HepG2 (cell line): ENCODE data around the gene TOP1. TPM values are rescaled to one million over a fixed set of nuclear protein-coding genes. Genes with fewer than 3 reads are reported as not detected.
A peak's percentile ranks its signal among the peaks of the same experiment; 100 is the strongest.

ENCODE experiments used
- CHCHD3 ChIP-seq: sonication (generic); formaldehyde crosslinking; IDR thresholded peaks from 2 replicates; pipeline ENCODE4 v1.8.0; 2022; ENCODE audit warnings: mild to moderate bottlenecking, missing genetic modification reagents, moderate library complexity
- FOSL2 ChIP-seq: sonication (generic); formaldehyde crosslinking; IDR thresholded peaks from 2 replicates; pipeline ENCODE4 v1.4.0; 2020; ENCODE audit warnings: missing genetic modification reagents
- FOXK2 ChIP-seq: fragments of 450-650 bp; IDR thresholded peaks from 2 replicates; pipeline ENCODE4 v1.6.1; 2016
- KDM5A ChIP-seq: fragments of 200-600 bp; sonication (generic); IDR thresholded peaks from 2 replicates; pipeline ENCODE4 v1.7.0; 2018; ENCODE audit warnings: antibody characterized with exemption, mild to moderate bottlenecking, low read length, borderline replicate concordance
- KLF9 ChIP-seq: IDR thresholded peaks from 2 replicates; pipeline ENCODE4 v1.6.1; 2016; ENCODE audit warnings: low read depth
- NFKB2 ChIP-seq: sonication (generic); formaldehyde crosslinking; IDR thresholded peaks from 2 replicates; pipeline ENCODE4 v1.4.0; 2020; ENCODE audit warnings: missing genetic modification reagents, borderline replicate concordance
- PRPF4 ChIP-seq: fragments of 200-400 bp; formaldehyde crosslinking; IDR thresholded peaks from 2 replicates; pipeline ENCODE4 v1.6.1; 2016; ENCODE audit warnings: low read length, low read depth; ENCODE audit not compliant: poor library complexity, severe bottlenecking
- RFX5 ChIP-seq: IDR thresholded peaks from 2 replicates; pipeline ENCODE4 v1.6.1; 2011; ENCODE audit warnings: low read depth, low read length, improper control_type of control experiment
- SMC3 ChIP-seq: IDR thresholded peaks from 2 replicates; pipeline ENCODE4 v1.6.1; 2011; ENCODE audit warnings: low read length, improper control_type of control experiment
- SRSF1 ChIP-seq: fragments of 200-400 bp; formaldehyde crosslinking; optimal IDR thresholded peaks from 2 replicates; pipeline ENCODE3; 2017; ENCODE audit warnings: mild to moderate bottlenecking, low read depth, low read length, moderate library complexity
- STAG1 ChIP-seq: sonication (generic); formaldehyde crosslinking; IDR thresholded peaks from 2 replicates; pipeline ENCODE4 v1.4.0; 2020; ENCODE audit warnings: missing genetic modification reagents
- TOE1 ChIP-seq: sonication (generic); formaldehyde crosslinking; IDR thresholded peaks from 2 replicates; pipeline ENCODE4 v1.4.0; 2020; ENCODE audit warnings: mild to moderate bottlenecking, missing genetic modification reagents
- ZNF367 ChIP-seq: sonication (generic); formaldehyde crosslinking; IDR thresholded peaks from 2 replicates; pipeline ENCODE4 v1.4.0; 2020; ENCODE audit warnings: missing genetic modification reagents, borderline replicate concordance
- ZNF605 ChIP-seq: sonication (generic); formaldehyde crosslinking; IDR thresholded peaks from 2 replicates; pipeline ENCODE4 v1.8.0; 2022; ENCODE audit warnings: mild to moderate bottlenecking, missing genetic modification reagents
- ZNF629 ChIP-seq: sonication (generic); formaldehyde crosslinking; conservative IDR thresholded peaks from 2 replicates; pipeline ENCODE4 v1.5.0; 2020; ENCODE audit warnings: missing genetic modification reagents
- polyA plus RNA-seq, 8 experiments: library from polyadenylated mRNA; depleted of rRNA in 3 of 8; stranded (reverse) in 7 of 8; unstranded in 1 of 8; fragments of >200 nt; fragmentation: Illumina TruSeq in 4 of 8; extraction: Trizol in 4 of 8; gene quantifications; 2 replicates each; pipeline versions ENCODE4 v1.2.1 to v1.2.3, GENCODE V29; 2011 to 2016; ENCODE audit warnings: low read depth in 4 of 8, missing spikeins in 1 of 8, mixed read lengths in 1 of 8; ENCODE audit not compliant: insufficient read depth in 1 of 8
- total RNA-seq, 5 experiments: library from RNA; depleted of rRNA; stranded (reverse); fragments of >200 nt; fragmentation: Illumina TruSeq; extraction: Trizol; gene quantifications; 2 replicates each; pipeline ENCODE4 v1.2.3, GENCODE V29; 2016; ENCODE audit warnings: low read depth in 1 of 5
- TF ChIP-seq, protein P1 (sequence below): sonication (generic); formaldehyde crosslinking; IDR thresholded peaks from 2 replicates; pipeline ENCODE4 v1.8.1; 2023; ENCODE audit warnings: mild to moderate bottlenecking, missing genetic modification reagents, borderline replicate concordance
- TF ChIP-seq, protein P2 (sequence below): sonication (generic); formaldehyde crosslinking; IDR thresholded peaks from 2 replicates; pipeline ENCODE4 v1.8.1; 2022; ENCODE audit warnings: low read depth, mild to moderate bottlenecking, missing genetic modification reagents
- TF ChIP-seq, protein P3 (sequence below): sonication (generic); formaldehyde crosslinking; IDR thresholded peaks from 2 replicates; pipeline ENCODE4 v1.8.1; 2023; ENCODE audit warnings: missing genetic modification reagents, inconsistent platforms, borderline replicate concordance
- TF ChIP-seq, protein P4 (sequence below): sonication (generic); formaldehyde crosslinking; IDR thresholded peaks from 2 replicates; pipeline ENCODE4 v1.5.1; 2020; ENCODE audit warnings: mild to moderate bottlenecking, moderate library complexity, missing genetic modification reagents
- TF ChIP-seq, protein P5 (sequence below): sonication (generic); formaldehyde crosslinking; IDR thresholded peaks from 2 replicates; pipeline ENCODE4 v1.4.0; 2020; ENCODE audit warnings: missing genetic modification reagents

TOP1 gene
- total and polyA plus RNA-seq, 2 of the 13 experiments (the other 11 are each of a cell fraction or from before 2014, with no cell fraction given): 10.2 to 19.4 TPM

DNA sequence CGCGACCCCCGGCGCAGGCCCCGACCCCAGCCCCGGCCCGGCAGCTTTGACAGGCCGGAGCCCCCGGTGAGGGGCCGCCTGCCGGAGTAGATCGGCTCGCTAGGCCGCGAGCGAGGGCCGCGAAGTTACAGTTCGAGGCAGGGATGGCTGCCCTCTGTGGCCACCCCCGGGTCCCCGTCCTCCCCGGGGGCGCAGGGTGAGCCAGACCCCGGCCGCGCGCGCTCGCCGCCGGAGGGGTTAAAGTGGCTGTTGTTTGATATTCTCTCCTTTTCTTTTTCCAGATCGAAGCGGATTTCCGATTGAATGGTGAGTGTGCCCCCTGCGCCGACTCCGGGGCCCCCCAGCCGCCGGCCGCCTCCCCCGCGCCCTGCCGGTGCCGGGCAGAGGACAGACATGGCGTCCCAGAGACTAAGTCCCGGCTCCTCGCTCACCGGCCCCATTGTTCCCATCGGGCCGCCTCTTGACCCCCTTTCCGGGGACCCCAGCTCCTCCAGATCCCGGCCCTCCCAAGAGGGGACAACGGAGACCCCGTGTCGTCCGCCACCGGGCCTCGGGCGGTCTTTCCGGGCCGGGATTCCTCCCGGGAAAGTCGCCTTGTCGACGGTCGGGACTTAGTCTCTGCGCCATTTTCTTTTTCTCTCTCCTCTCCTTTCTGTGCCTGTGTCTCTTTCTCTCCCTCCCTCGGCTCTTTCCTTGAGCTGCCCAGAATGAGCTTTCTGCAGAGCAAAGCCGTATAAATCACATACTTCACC, 704 bp downstream of the TOP1 start (continued):
- TF ChIP-seq, protein P1, sequence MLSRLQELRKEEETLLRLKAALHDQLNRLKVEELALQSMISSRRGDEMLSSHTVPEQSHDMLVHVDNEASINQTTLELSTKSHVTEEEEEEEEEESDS (CRISPR knock-in tag): 0 out of 2 replicates have a peak, but pooled peaks have one; percentile 51
- TF ChIP-seq KDM5A: peak; percentile 36; the same call in 1 of the 2 replicates
- TF ChIP-seq, protein P2, sequence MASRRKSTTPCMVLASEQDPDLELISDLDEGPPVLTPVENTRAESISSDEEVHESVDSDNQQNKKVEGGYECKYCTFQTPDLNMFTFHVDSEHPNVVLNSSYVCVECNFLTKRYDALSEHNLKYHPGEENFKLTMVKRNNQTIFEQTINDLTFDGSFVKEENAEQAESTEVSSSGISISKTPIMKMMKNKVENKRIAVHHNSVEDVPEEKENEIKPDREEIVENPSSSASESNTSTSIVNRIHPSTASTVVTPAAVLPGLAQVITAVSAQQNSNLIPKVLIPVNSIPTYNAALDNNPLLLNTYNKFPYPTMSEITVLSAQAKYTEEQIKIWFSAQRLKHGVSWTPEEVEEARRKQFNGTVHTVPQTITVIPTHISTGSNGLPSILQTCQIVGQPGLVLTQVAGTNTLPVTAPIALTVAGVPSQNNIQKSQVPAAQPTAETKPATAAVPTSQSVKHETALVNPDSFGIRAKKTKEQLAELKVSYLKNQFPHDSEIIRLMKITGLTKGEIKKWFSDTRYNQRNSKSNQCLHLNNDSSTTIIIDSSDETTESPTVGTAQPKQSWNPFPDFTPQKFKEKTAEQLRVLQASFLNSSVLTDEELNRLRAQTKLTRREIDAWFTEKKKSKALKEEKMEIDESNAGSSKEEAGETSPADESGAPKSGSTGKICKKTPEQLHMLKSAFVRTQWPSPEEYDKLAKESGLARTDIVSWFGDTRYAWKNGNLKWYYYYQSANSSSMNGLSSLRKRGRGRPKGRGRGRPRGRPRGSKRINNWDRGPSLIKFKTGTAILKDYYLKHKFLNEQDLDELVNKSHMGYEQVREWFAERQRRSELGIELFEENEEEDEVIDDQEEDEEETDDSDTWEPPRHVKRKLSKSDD: no peak
- no peak for TF ChIP-seq RFX5
- TF ChIP-seq, protein P3, sequence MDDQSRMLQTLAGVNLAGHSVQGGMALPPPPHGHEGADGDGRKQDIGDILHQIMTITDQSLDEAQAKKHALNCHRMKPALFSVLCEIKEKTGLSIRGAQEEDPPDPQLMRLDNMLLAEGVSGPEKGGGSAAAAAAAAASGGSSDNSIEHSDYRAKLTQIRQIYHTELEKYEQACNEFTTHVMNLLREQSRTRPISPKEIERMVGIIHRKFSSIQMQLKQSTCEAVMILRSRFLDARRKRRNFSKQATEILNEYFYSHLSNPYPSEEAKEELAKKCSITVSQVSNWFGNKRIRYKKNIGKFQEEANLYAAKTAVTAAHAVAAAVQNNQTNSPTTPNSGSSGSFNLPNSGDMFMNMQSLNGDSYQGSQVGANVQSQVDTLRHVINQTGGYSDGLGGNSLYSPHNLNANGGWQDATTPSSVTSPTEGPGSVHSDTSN (CRISPR knock-in tag): 0 out of 2 replicates have a peak, but pooled peaks have one; percentile 20
- no peak for TF ChIP-seq TOE1 (CRISPR knock-in tag)
- TF ChIP-seq PRPF4: no peak
- TF ChIP-seq, protein P4, sequence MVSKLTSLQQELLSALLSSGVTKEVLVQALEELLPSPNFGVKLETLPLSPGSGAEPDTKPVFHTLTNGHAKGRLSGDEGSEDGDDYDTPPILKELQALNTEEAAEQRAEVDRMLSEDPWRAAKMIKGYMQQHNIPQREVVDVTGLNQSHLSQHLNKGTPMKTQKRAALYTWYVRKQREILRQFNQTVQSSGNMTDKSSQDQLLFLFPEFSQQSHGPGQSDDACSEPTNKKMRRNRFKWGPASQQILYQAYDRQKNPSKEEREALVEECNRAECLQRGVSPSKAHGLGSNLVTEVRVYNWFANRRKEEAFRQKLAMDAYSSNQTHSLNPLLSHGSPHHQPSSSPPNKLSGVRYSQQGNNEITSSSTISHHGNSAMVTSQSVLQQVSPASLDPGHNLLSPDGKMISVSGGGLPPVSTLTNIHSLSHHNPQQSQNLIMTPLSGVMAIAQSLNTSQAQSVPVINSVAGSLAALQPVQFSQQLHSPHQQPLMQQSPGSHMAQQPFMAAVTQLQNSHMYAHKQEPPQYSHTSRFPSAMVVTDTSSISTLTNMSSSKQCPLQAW (CRISPR knock-in tag): no peak
- 0 out of 2 replicates have a peak, but pooled peaks have one; percentile 48 for TF ChIP-seq NFKB2
- no peak for TF ChIP-seq FOSL2
- no peak for TF ChIP-seq SMC3
- TF ChIP-seq SRSF1: peak; percentile 32
- TF ChIP-seq ZNF629 (CRISPR knock-in tag): 0 out of 2 replicates have a peak, but pooled peaks have one; percentile 3
- no peak for TF ChIP-seq KLF9 (CRISPR knock-in tag)
- TF ChIP-seq, protein P5, sequence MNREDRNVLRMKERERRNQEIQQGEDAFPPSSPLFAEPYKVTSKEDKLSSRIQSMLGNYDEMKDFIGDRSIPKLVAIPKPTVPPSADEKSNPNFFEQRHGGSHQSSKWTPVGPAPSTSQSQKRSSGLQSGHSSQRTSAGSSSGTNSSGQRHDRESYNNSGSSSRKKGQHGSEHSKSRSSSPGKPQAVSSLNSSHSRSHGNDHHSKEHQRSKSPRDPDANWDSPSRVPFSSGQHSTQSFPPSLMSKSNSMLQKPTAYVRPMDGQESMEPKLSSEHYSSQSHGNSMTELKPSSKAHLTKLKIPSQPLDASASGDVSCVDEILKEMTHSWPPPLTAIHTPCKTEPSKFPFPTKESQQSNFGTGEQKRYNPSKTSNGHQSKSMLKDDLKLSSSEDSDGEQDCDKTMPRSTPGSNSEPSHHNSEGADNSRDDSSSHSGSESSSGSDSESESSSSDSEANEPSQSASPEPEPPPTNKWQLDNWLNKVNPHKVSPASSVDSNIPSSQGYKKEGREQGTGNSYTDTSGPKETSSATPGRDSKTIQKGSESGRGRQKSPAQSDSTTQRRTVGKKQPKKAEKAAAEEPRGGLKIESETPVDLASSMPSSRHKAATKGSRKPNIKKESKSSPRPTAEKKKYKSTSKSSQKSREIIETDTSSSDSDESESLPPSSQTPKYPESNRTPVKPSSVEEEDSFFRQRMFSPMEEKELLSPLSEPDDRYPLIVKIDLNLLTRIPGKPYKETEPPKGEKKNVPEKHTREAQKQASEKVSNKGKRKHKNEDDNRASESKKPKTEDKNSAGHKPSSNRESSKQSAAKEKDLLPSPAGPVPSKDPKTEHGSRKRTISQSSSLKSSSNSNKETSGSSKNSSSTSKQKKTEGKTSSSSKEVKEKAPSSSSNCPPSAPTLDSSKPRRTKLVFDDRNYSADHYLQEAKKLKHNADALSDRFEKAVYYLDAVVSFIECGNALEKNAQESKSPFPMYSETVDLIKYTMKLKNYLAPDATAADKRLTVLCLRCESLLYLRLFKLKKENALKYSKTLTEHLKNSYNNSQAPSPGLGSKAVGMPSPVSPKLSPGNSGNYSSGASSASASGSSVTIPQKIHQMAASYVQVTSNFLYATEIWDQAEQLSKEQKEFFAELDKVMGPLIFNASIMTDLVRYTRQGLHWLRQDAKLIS (CRISPR knock-in tag): no peak; the same call in 1 of the 2 replicates
- no peak; the same call in 1 of the 2 replicates for TF ChIP-seq CHCHD3
- TF ChIP-seq STAG1: no peak
- TF ChIP-seq ZNF367 (CRISPR knock-in tag): 0 out of 2 replicates have a peak, but pooled peaks have one; percentile 20
- TF ChIP-seq FOXK2: no peak
- TF ChIP-seq ZNF605 (CRISPR knock-in tag): no peak
